Ureter (tissue), 1 donor: ENCODE measurements around the gene KATNAL1. TPM values are rescaled to one million over a fixed set of nuclear protein-coding genes. Genes with fewer than 3 reads are reported as not detected.

ENCODE experiments used
- DNase-seq: peaks from one replicate; pipeline ENCODE4 v3.0.0-alpha.2; 2020; ENCODE audit warnings: low spot score
- total RNA-seq: library from RNA; stranded (reverse); gene quantifications from one replicate; pipeline ENCODE4 v1.2.4, GENCODE V29; 2023
- donor health status: DM: yes; HTN: yes; CAD: no.

The KATNAL1 gene
- total RNA-seq, 1 donor from 2014 or later: 18.8 TPM

- DNase-seq: no peak
Measured at GRCh38 chr13:30163441-30163840, 143.9 kb downstream of the KATNAL1 start.

DNA sequence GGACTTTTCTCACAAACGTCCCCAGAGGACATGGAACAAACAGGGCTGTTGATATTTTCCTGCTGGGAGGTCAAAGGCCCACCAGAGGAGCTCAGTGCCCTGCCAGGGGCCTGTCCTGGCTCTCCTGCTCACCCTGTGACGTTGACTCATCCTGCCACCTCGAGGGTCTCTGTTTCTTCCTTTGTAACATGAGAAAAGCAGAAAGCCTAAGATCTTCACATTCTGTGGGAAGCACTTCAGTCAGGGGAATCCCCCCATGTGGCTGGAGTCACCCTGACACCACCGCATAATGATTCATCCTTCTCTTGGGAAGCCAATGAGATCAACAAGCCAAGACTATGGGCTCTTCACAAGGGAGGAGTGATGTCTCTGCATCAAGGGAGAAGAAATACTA is 147.9 kb downstream of the KATNAL1 start:
- no peak for DNase-seq

DNA sequence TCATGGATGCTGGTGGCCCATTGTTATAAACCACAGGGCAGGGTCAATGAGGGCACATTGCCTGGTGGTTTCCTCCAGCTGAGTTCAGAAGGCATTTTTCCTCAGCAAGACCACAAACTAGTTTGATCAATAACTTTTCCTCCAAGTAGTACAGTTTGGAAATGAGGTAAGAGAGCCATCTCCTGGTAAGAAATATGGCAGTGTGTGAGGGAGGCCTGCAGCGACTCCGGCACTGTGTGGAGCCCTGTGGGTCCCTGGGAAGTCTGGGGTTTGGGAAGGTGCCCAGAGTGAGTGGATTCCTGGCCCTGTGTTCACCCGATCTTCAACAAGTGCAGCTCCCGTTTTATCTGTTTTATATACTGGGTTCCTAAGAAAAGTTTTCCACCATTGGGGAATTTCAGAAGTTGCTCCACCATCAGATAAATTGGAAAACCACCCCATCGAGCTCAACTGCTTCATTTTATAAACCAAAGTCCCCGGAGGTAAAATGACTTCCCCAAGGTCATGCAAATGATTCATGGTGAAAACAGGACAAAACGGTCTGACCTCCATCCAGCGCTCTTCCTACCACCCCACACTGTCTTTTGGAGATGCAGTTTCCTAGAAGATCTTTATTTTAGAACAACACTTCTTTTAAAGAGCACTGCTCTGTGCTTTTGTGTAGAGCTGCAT is 148.4 kb downstream of the KATNAL1 start:
- DNase-seq: no peak

GRCh38 chr13:30157616-30157993 is 149.7 kb downstream of the KATNAL1 start:
- DNase-seq: no peak

DNA sequence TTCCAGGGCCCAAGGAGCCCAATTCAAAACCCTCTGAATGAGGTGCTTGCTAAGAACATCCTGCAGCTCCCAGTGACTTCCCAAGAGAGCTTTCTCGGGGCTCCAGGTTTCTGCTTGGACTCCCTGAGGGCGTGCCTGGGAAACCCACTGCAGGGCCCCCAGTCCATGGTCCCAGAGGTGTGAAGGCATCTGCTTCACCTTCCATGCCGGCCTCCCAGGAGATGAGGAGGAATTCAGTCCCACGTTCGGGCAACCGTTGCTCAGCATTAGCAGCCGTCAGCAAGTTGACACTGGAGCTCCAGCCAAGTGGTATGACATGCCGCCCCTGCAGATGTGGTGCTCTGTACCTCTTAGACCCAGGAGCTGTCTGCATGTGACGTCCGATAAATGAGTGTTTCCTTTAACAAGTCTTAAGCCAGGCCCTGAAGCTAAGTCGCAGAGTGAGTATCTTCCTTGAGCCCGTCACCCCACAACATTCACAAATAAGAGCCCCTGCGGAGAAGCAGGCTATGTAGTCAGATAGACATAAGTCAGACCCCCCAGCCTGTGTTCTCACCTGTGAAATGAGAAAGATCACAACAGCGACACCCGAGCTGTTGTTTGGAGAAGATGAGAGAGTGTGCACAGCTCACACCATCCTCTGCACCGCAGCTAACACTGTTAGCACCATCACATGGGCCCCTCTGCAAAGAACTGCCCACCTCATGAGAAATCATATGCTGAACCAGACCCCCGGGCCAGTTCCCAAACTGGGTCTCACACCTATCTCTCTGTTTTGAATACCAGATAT is 150.3 kb downstream of the KATNAL1 start:
- no peak for DNase-seq

DNA sequence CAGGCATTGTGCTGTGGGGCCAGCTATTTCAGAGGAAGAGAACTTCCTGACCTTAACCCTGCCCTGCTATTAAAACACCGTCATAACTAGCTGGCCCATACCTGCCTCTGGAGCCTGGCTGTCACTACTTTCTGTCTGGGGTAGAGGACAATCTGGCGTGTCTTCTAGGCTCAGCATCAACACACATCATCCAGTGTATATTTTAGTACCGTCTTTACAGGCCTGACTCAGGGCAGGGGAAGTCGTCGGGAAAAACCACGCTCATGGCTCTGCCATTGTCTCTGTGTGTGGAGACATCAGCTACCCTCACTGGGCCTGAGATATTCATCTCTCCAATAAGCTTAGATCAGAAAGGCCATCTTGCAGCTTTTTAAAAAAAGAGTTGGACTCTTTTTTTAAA is 151.1 kb downstream of the KATNAL1 start:
- no peak for DNase-seq

DNA sequence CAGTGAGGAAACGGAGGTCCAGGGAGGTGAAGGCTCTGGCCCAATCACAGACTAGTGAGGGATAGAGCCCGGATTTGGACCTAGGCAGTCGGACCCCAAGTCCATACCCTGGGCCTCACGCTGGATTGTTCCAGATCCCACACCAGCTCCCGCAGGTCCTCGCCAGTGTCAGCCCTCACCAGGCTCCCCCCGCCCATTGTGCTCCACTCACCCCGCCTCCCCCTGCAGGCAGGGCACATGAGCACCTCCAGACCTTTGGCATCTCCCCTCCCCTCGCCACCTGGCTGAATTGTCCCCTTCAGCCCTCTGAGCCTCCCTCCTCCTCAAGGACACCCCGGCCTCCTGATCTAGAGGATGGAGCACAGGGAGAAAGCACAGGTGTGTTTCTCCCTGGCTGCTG is 152.4 kb downstream of the KATNAL1 start:
- no peak for DNase-seq

DNA sequence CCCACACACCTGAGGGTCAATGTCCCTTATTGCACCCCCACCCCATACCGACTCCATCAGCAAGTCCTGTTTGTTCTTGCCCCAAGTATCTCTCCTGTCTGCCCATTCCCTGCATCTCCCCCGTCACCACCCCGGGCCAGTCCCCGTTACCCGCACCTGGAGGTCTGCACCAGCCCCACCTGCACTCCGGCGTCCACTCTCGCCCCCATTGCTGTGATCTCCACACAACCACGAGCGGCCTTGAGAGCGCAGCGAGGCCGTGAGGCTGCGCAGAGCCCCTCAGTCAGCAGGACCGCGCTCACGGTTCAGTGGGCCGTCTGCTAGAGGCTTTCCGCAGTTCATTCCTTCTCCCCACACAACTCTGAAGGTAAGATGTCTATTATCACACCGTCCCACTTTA is 152.8 kb downstream of the KATNAL1 start:
- DNase-seq: no peak

- no peak for DNase-seq
Measured at GRCh38 chr13:30153545-30154426, 153.6 kb downstream of the KATNAL1 start.

Other genes with a start within 250 kb of the KATNAL1 start
- gene UBE2L5, start 114.9 kb upstream of the KATNAL1 start, total RNA-seq: not detected
- 273 TPM for gene HMGB1, start 158.4 kb upstream of the KATNAL1 start, total RNA-seq